Caco-2 (cell line): Measurements from ENCODE around the gene RBKS. TPM values are rescaled to one million over a fixed set of nuclear protein-coding genes. Genes with fewer than 3 reads are reported as not detected.
"Not testable (repeated sequence)": the region's sequence is repeated elsewhere in the genome, so short reads cannot be mapped to it uniquely, and the experiment has no call there.

Source experiments
- BruUV-seq: library from RNA; stranded (reverse); fragments of 400-500 nt; replicated peaks from 2 replicates; lab custom pipeline; 2021; lab: Mats Ljungman, UMichigan
- CTCF ChIA-PET: fragments of 300-600 bp; sonication (Branson Sonifier 250); formaldehyde crosslinking; loops from one replicate; lab custom pipeline; 2022; ENCODE audit warnings: antibody characterized with exemption; lab: Charles Lee
- POLR2A ChIA-PET: fragments of 300-600 bp; sonication (Branson Sonifier 250); formaldehyde crosslinking; loops from one replicate; lab custom pipeline; 2022; ENCODE audit warnings: antibody characterized with exemption; lab: Charles Lee
- DNase-seq, 2 experiments: peaks; one replicate each; pipeline versions ENCODE4 v3.0.0 to v3.0.0-alpha.2; 2020 to 2022
- H3K27me3 ChIP-seq: replicated peaks from 2 replicates; pipeline ENCODE4 v1.6.0; 2011; ENCODE audit warnings: low read length; ENCODE audit not compliant: control insufficient read depth, insufficient read depth
- H3K36me3 ChIP-seq: 2 replicates; pipeline ENCODE4 v1.5.1; 2011; ENCODE audit warnings: low read length; ENCODE audit not compliant: control insufficient read depth, insufficient read depth
- H3K4me1 ChIP-seq: fragments of 250-450 bp; sonication (Bioruptor Pico); 2 replicates; pipeline ENCODE4 v1.5.1; 2020; ENCODE audit warnings: mild to moderate bottlenecking
- H3K4me3 ChIP-seq: 2 replicates; pipeline ENCODE4 v1.5.1; 2011; ENCODE audit warnings: low read depth, mild to moderate bottlenecking, control low read depth, low read length
- H3K9me3 ChIP-seq: fragments of 250-450 bp; sonication (Bioruptor Pico); 2 replicates; pipeline ENCODE4 v1.5.1; 2020; ENCODE audit warnings: mild to moderate bottlenecking, moderate library complexity
- H3K27ac Mint-ChIP-seq: one replicate; pipeline ENCODE4 v1.8.0; 2022; ENCODE audit warnings: mixed read lengths; ENCODE audit not compliant: unreplicated experiment
- H3K27me3 Mint-ChIP-seq: one replicate; pipeline ENCODE4 v1.8.0; 2022; ENCODE audit warnings: mixed read lengths; ENCODE audit not compliant: insufficient read depth, unreplicated experiment
- H3K36me3 Mint-ChIP-seq: one replicate; pipeline ENCODE4 v1.8.0; 2022; ENCODE audit warnings: mild to moderate bottlenecking, mixed read lengths; ENCODE audit not compliant: insufficient read depth, unreplicated experiment
- H3K4me1 Mint-ChIP-seq: one replicate; pipeline ENCODE4 v1.8.0; 2022; ENCODE audit warnings: low read depth, mixed read lengths; ENCODE audit not compliant: unreplicated experiment
- H3K4me3 Mint-ChIP-seq: one replicate; pipeline ENCODE4 v1.8.0; 2022; ENCODE audit warnings: mild to moderate bottlenecking, moderate library complexity, mixed read lengths; ENCODE audit not compliant: unreplicated experiment
- H3K9me3 Mint-ChIP-seq: one replicate; pipeline ENCODE4 v1.8.0; 2022; ENCODE audit warnings: mixed read lengths; ENCODE audit not compliant: unreplicated experiment
- CTCF ChIP-seq, 2 experiments: fragments of 200-600 bp in 1 of 2; IDR thresholded peaks; 1 replicate in 1 of 2; 2 replicates in 1 of 2; pipeline versions ENCODE4 v1.5.1 to v1.8.0; 2011 to 2022; ENCODE audit warnings: antibody characterized with exemption in 1 of 2, control low read depth in 1 of 2, inconsistent platforms in 1 of 2, low read depth in 1 of 2, low read length in 1 of 2, mild to moderate bottlenecking in 1 of 2, moderate library complexity in 1 of 2; ENCODE audit not compliant: insufficient read depth in 1 of 2, severe bottlenecking in 1 of 2, unreplicated experiment in 1 of 2
- intact Hi-C: fragments of 100-400 bp; cut with micrococcal nuclease; formaldehyde crosslinking; loops from one replicate; pipeline ENCODE4 v1.10.0; 2022; ENCODE audit not compliant: unreplicated experiment
- total RNA-seq: library from RNA; stranded (reverse); gene quantifications from 2 replicates; pipeline ENCODE4 v1.2.3, GENCODE V29; 2022

Gene RBKS
- total RNA-seq, 1 experiment from 2014 or later = 7.4 TPM

- no peak overlapping the region for H3K4me3 Mint-ChIP-seq
- intact Hi-C loops = loop anchor here (10.0 kb wide), 1 partner anchor 80 kb away; no protein-coding TSS in a partner anchor
- CTCF ChIA-PET = no interaction called here
Observed at GRCh38 chr2:27884601-27885000, 5.6 kb downstream of the RBKS start.

GRCh38 chr2:27882584-27882922 is 7.6 kb downstream of the RBKS start:
- intact Hi-C loops = loop anchor here (10.0 kb wide), 1 partner anchor 78 kb away; no protein-coding TSS in a partner anchor
- POLR2A ChIA-PET = not testable (repeated sequence)

More at GRCh38 chr2:27884601-27885000, 5.6 kb downstream of the RBKS start:
- Mint-ChIP-seq H3K9me3 (peaks cover 20% of the 10 kb centered on the region), H3K4me1 (no peaks in the 10 kb centered on the region), H3K27me3 (no peaks in the 10 kb centered on the region), H3K36me3 (no peaks in the 10 kb centered on the region), H3K27ac (no peak overlapping the region)
- no TSS peak for BruUV-seq
- Histone ChIP-seq H3K27me3 (no peaks in the 10 kb centered on the region), H3K36me3 (no peaks in the 10 kb centered on the region), H3K4me1 (no peaks in the 10 kb centered on the region), H3K9me3 (no peaks in the 10 kb centered on the region), H3K4me3 (no peak overlapping the region)
- DNase-seq = no peak
- no peak for TF ChIP-seq CTCF (IDR thresholded peaks at IDR 0.05; ENCODE audit: insufficient read depth in 1 of 2, low read depth in 1 of 2, low read length in 1 of 2, severe bottlenecking in 1 of 2, unreplicated experiment in 1 of 2)
- POLR2A ChIA-PET = no interaction called here

GRCh38 chr2:27881815-27882583 is 8.2 kb downstream of the RBKS start:
- DNase-seq, H3K36me3 ChIP-seq, CTCF ChIA-PET, H3K4me1 ChIP-seq, H3K4me1 Mint-ChIP-seq, H3K4me3 Mint-ChIP-seq, H3K9me3 ChIP-seq, H3K27ac Mint-ChIP-seq, H3K36me3 Mint-ChIP-seq, POLR2A ChIA-PET, H3K4me3 ChIP-seq, H3K27me3 Mint-ChIP-seq, H3K27me3 ChIP-seq, BruUV-seq: not testable (repeated sequence)
- peaks cover 26% of the 10 kb centered on the region for H3K9me3 Mint-ChIP-seq
- intact Hi-C loops = loop anchor here (10.0 kb wide), 1 partner anchor 77 kb away; no protein-coding TSS in a partner anchor

More at GRCh38 chr2:27882584-27882922, 7.6 kb downstream of the RBKS start:
- H3K27ac Mint-ChIP-seq, H3K4me3 Mint-ChIP-seq, H3K4me1 Mint-ChIP-seq, BruUV-seq, H3K27me3 Mint-ChIP-seq, H3K36me3 ChIP-seq, CTCF ChIA-PET, H3K9me3 ChIP-seq, DNase-seq, H3K36me3 Mint-ChIP-seq, H3K27me3 ChIP-seq, H3K4me1 ChIP-seq, H3K4me3 ChIP-seq: not testable (repeated sequence)
- H3K9me3 Mint-ChIP-seq = peaks cover 26% of the 10 kb centered on the region

- Mint-ChIP-seq H3K27me3 (no peaks in the 10 kb centered on the region), H3K4me3 (no peak overlapping the region), H3K9me3 (peaks cover 36% of the 10 kb centered on the region), H3K27ac (no peak overlapping the region), H3K36me3 (no peaks in the 10 kb centered on the region), H3K4me1 (peaks cover 7% of the 10 kb centered on the region)
- Histone ChIP-seq H3K9me3 (0 out of 2 replicates have a peak, but pooled peaks cover 9% of the 10 kb centered on the region), H3K4me1 (no peaks in the 10 kb centered on the region), H3K27me3 (no peaks in the 10 kb centered on the region), H3K36me3 (no peaks in the 10 kb centered on the region), H3K4me3 (no peak overlapping the region)
- intact Hi-C loops = no loop called here
- no TSS peak for BruUV-seq
- CTCF ChIA-PET = no interaction called here
- POLR2A ChIA-PET = no interaction called here
- TF ChIP-seq CTCF (IDR thresholded peaks at IDR 0.05; ENCODE audit: insufficient read depth in 1 of 2, low read depth in 1 of 2, low read length in 1 of 2, severe bottlenecking in 1 of 2, unreplicated experiment in 1 of 2) = no peak
- no peak for DNase-seq
Observed at GRCh38 chr2:27878825-27879224, 11.4 kb downstream of the RBKS start.
